Esophagus muscularis mucosa (tissue), 4 donors: Measurements from ENCODE around the gene RBM14. TPM values are rescaled to one million over a fixed set of nuclear protein-coding genes. Genes with fewer than 3 reads are reported as not detected.
A peak's percentile ranks its signal among the peaks of the same experiment; 100 is the strongest.

Experiments
- DNase-seq: peaks from one replicate; pipeline ENCODE4 v3.0.0-alpha.2; 2017; ENCODE audit errors: extremely low spot score
- H3K27ac ChIP-seq, 4 donors: fragments of 200-600 bp; sonication (generic); replicated peaks in 1 of 4; 1 replicate in 3 of 4; 2 replicates in 1 of 4; pipeline ENCODE4 v1.5.1; 2016 to 2019; ENCODE audit warnings: mild to moderate bottlenecking in 1 of 4
- H3K27me3 ChIP-seq, 4 donors: fragments of 200-600 bp; sonication (generic); one replicate each; pipeline versions ENCODE4 v1.5.1 to v1.6.0; 2016 to 2019
- H3K36me3 ChIP-seq, 4 donors: fragments of 200-600 bp; sonication (generic); one replicate each; pipeline ENCODE4 v1.5.1; 2016 to 2019
- H3K4me1 ChIP-seq, 4 donors: fragments of 200-600 bp; sonication (generic); one replicate each; pipeline ENCODE4 v1.5.1; 2016 to 2019
- H3K4me3 ChIP-seq, 4 donors: fragments of 200-600 bp; sonication (generic); 1 replicate in 2 of 4; 2 replicates in 2 of 4; pipeline ENCODE4 v1.5.1; 2016 to 2019; ENCODE audit warnings: mild to moderate bottlenecking in 4 of 4, moderate library complexity in 1 of 4
- H3K9me3 ChIP-seq, 4 donors: fragments of 200-600 bp; sonication (generic); 1 replicate in 3 of 4; 2 replicates in 1 of 4; pipeline ENCODE4 v1.5.1; 2016 to 2019
- EP300 ChIP-seq: sonication (generic); formaldehyde crosslinking; IDR thresholded peaks from one replicate; pipeline ENCODE4 v1.6.1; 2017; ENCODE audit warnings: antibody characterized with exemption
- POLR2A ChIP-seq: fragments of 450-650 bp; IDR thresholded peaks from one replicate; pipeline ENCODE4 v1.6.1; 2017; ENCODE audit warnings: antibody characterized with exemption, moderate library complexity, mild to moderate bottlenecking, low read depth
- POLR2AphosphoS5 ChIP-seq, 2 donors: sonication (generic); formaldehyde crosslinking; IDR thresholded peaks; one replicate each; pipeline ENCODE4 v1.6.1; 2017; ENCODE audit warnings: antibody characterized with exemption in 2 of 2
- WGBS: methylation state at CpG from one replicate; pipeline ENCODE4 v1.1.5; 2018; 5-methylcytosine and 5-hydroxymethylcytosine counted together
- intact Hi-C: fragments of 100-400 bp; cut with DNase I; formaldehyde crosslinking; loops from one replicate; pipeline ENCODE4 v1.15.1; 2023
- total RNA-seq, 4 donors: library from RNA; depleted of rRNA; stranded (reverse); fragments of >200 nt; gene quantifications; one replicate each; pipeline versions ENCODE4 v1.1.0 to v1.2.1, GENCODE V29; 2016
- TF ChIP-seq, protein P1 (sequence below), 3 experiments: fragments of 200-600 bp in 2 of 3; fragments of 450-650 bp in 1 of 3; sonication (generic) in 2 of 3; IDR thresholded peaks; one replicate each; pipeline ENCODE4 v1.5.1; 2017 to 2019; ENCODE audit warnings: antibody characterized with exemption in 3 of 3, mild to moderate bottlenecking in 2 of 3, moderate library complexity in 1 of 3

RBM14 gene
- total RNA-seq, 4 donors from 2014 or later: 30.5 to 41.7 (median 34.9) TPM

DNA sequence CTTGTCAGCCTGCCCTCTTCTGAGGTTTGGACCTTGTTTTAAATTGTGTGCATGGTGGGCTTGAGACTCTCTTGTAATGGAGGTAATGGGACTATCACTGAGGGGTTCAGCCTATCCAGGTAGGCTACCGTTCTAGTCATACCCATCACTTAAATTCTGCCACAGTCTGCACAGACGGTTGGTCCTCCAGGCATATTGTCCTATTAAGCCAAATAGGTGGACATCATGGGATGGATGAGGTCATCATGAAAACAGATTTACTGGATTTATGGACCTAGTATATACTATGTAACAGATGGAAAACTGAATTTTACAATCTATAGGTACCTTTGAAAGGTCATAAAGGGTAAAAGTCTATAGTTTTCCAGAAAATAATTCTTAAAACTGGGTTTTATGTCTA lies 12.9 kb downstream of the RBM14 start:
- Histone ChIP-seq H3K36me3 (peaks cover 40 to 70% (median 68%) of the 10 kb centered on the region in 4 donors), H3K27ac (no peak overlapping the region), H3K27me3 (no peaks in the 10 kb centered on the region), H3K4me3 (no peak overlapping the region), H3K4me1 (peaks cover 7 to 76% (median 49%) of the 10 kb centered on the region in 4 donors), H3K9me3 (no peaks in the 10 kb centered on the region)
- no peak for DNase-seq
- 76% methylated on average over 2 of the region's 2 CpGs for WGBS
- TF ChIP-seq, protein P1, sequence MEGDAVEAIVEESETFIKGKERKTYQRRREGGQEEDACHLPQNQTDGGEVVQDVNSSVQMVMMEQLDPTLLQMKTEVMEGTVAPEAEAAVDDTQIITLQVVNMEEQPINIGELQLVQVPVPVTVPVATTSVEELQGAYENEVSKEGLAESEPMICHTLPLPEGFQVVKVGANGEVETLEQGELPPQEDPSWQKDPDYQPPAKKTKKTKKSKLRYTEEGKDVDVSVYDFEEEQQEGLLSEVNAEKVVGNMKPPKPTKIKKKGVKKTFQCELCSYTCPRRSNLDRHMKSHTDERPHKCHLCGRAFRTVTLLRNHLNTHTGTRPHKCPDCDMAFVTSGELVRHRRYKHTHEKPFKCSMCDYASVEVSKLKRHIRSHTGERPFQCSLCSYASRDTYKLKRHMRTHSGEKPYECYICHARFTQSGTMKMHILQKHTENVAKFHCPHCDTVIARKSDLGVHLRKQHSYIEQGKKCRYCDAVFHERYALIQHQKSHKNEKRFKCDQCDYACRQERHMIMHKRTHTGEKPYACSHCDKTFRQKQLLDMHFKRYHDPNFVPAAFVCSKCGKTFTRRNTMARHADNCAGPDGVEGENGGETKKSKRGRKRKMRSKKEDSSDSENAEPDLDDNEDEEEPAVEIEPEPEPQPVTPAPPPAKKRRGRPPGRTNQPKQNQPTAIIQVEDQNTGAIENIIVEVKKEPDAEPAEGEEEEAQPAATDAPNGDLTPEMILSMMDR (IDR thresholded peaks at IDR 0.05): no peak
- intact Hi-C loops: no loop called here

DNA sequence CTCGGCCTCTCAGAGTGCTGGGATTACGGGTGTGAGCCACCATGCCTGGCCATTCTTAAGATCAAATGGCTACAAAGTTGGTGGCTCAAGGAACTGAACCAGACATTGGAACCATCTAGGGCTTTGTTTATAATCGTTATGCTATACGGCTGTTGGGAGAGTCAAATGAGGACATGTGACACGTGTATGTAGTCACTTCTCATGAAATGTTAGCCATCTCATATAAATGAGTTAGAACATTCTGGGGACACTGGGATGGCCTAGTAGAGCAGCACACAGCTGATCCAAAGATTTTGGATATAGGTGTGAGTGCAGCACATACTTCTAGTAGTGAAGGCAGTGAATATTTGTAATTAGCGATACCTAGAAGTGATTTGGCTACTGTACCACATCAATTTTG lies 15.5 kb downstream of the RBM14 start:
- Histone ChIP-seq H3K27me3 (no peaks in the 10 kb centered on the region), H3K27ac (no peak overlapping the region), H3K4me3 (no peak overlapping the region), H3K4me1 (peaks cover 3 to 69% (median 40%) of the 10 kb centered on the region in 4 donors), H3K9me3 (no peaks in the 10 kb centered on the region), H3K36me3 (peaks cover 15 to 46% (median 44%) of the 10 kb centered on the region in 4 donors)
- WGBS: 80% methylated on average over 6 of the region's 6 CpGs
- intact Hi-C loops: no loop called here
- TF ChIP-seq POLR2A (no peak), EP300 (no peak), POLR2AphosphoS5 (IDR thresholded peaks at IDR 0.05) (no peak)
- TF ChIP-seq, protein P1 (IDR thresholded peaks at IDR 0.05): no peak
- no peak for DNase-seq

DNA sequence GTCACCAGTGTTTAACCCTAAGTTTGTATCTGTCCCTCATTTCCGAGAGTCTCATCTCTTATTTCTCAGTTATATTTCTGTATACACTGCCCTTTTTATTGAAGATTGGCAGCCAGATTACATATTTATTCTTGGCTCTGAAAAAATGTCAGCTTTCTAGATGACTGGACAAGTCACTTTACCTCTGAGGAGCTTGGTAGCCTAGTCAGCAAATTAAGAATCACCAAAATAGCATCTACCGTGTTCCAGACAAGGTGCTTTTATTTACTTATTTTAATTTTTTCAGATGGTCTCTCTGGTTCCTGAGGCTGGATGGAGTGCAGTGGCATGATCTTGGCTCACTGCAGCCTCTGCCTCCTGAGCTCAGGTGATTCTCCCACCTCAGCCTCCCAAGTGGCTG lies 16.5 kb downstream of the RBM14 start:
- Histone ChIP-seq H3K4me3 (no peak overlapping the region), H3K4me1 (peaks cover 14 to 69% (median 45%) of the 10 kb centered on the region in 4 donors), H3K27ac (peak overlapping the region in 1 of 4 donors; percentile 5), H3K36me3 (peaks cover 6 to 35% (median 33%) of the 10 kb centered on the region in 4 donors), H3K9me3 (no peaks in the 10 kb centered on the region), H3K27me3 (no peaks in the 10 kb centered on the region)
- intact Hi-C loops: no loop called here
- 66% methylated on average over 2 of the region's 2 CpGs for WGBS
- no peak for DNase-seq
- TF ChIP-seq, protein P1 (IDR thresholded peaks at IDR 0.05): no peak
- TF ChIP-seq EP300 (no peak), POLR2A (no peak), POLR2AphosphoS5 (IDR thresholded peaks at IDR 0.05) (no peak)

DNA sequence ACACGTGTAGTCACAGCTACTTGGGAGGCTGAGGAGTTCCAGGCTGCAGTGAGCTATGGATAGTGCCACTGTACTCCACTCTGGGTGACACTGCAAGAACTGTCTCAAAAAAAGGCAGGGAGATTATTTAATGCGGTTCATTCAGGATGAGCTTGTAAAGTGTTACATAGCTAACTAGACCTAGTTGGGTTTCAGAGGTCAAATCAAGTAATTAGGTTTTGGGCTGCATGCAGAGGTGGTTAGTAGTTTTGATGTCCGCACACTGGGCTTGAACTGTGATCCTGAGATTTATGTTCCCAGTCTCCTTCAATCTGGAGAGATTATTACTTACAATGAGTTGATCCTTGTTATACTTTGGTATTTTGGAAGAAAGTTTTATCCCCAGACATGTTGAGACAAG lies 20.0 kb downstream of the RBM14 start:
- peaks cover 6 to 30% (median 19%) of the 10 kb centered on the region in 4 donors for H3K36me3 ChIP-seq
- H3K4me1 ChIP-seq: peaks cover 34 to 77% (median 64%) of the 10 kb centered on the region in 4 donors
- WGBS: 80% methylated on average over 3 of the region's 3 CpGs
- no peaks in the 10 kb centered on the region for H3K9me3 ChIP-seq
- no peak overlapping the region for H3K4me3 ChIP-seq
- no peaks in the 10 kb centered on the region for H3K27me3 ChIP-seq
- intact Hi-C loops: no loop called here
- TF ChIP-seq, protein P1 (IDR thresholded peaks at IDR 0.05): no peak
- TF ChIP-seq POLR2A: no peak
- TF ChIP-seq EP300: no peak
- no peak for TF ChIP-seq POLR2AphosphoS5 (IDR thresholded peaks at IDR 0.05)
- peak overlapping the region in 1 of 4 donors; percentile 19 for H3K27ac ChIP-seq
- no peak for DNase-seq

DNA sequence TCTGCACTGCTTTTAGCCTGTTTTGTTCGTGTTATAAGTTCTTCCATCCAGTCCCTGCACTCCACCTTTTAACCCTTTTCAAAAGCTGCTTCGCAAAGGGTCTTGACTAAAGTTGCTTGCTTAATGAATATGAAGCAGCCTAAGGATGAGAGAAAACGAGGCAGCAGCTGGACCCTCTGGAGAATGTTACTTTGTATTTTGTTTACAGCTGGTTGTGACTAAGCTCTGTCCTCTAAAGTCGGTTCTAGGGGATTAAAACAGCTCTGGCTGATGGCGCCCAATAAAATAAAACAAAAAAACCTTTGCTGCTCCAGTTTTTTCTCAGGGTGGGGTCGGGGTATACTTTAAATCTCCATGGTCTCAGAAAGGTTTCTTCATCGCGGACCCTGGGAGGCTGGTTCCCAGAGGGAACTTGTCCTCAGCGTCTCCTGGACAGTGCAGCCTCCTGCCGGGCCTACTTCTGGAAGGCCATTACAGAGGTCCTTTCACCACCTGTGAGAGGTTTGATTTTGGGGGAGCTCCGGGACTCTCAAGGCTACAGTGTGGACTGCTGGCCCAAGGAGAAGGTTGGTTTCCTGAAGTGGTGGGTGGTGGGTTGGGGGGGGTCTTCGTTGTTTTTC lies 21.2 kb downstream of the RBM14 start:
- peaks cover 47 to 77% (median 65%) of the 10 kb centered on the region in 4 donors for H3K4me1 ChIP-seq
- 40% methylated on average over 12 of the region's 12 CpGs for WGBS

More for the DNA sequence above, 21.2 kb downstream of the RBM14 start:
- intact Hi-C loops: no loop called here
- no peak for DNase-seq
- Histone ChIP-seq H3K9me3 (no peaks in the 10 kb centered on the region), H3K27ac (peak overlapping the region; percentile 81 to 93 (median 89)), H3K4me3 (peak overlapping the region; percentile 68 to 88 (median 80)), H3K27me3 (no peaks in the 10 kb centered on the region), H3K36me3 (peaks cover 7 to 43% (median 22%) of the 10 kb centered on the region in 4 donors)
- TF ChIP-seq EP300: no peak
- no peak for TF ChIP-seq POLR2A
- TF ChIP-seq POLR2AphosphoS5 (IDR thresholded peaks at IDR 0.05): no peak
- TF ChIP-seq, protein P1 (IDR thresholded peaks at IDR 0.05): no peak
